ENCODE data around the gene OAF.
A peak's percentile ranks its signal among the peaks of the same experiment; 100 is the strongest.

OAF gene

DNA sequence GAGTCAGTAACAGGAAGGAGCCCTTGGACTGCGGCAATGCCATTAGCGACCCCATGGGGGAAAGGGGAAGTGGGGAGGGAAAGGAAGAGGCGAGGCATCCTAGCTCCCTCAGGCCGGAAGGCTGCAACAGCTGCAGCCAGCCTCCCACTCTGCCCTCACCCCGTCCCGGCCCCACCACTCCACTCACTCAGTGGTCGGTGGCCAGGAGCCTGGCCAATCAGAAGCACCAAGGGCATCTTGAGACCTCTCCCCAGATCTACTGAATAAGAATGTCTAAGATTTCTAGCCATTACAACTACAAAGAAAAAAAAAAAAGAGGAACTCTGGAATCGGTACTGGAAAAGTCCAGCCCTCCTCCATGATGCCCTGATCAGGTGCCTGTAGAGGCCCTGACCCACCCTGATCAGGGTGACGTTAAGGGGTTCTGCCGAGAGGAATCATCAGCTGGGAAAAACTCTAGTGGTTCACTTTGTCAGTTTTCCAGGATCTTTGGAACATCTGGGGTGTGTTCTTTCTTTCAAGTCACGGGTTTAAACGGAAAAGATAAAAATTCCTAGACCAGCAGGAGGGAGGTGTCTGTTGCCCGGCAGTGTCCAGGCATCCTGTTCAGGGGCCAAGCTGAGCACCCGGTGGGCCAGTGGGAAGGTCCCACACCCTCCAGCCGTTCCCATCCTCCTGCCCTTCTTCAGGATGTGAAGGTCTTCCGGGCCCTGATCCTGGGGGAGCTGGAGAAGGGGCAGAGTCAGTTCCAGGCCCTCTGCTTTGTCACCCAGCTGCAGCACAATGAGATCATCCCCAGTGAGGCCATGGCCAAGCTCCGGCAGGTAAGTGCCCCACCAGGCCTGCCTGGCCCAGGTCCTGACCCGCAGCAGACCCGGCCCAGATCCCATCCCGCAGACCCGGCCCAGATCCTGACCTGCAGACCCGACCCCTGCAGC is 14.4 kb downstream of the OAF start:
- DNase-seq = no peak

GRCh38 chr11:120226242-120226641 is 15.4 kb downstream of the OAF start:
- DNase-seq = no peak

GRCh38 chr11:120226714-120227113 is 15.9 kb downstream of the OAF start:
- DNase-seq = no peak

- no peak for DNase-seq
These were observed 16.5 kb downstream of the OAF start for GRCh38 chr11:120227228-120227852.

GRCh38 chr11:120228794-120229384 is 18.1 kb downstream of the OAF start:
- DNase-seq = no peak

DNA sequence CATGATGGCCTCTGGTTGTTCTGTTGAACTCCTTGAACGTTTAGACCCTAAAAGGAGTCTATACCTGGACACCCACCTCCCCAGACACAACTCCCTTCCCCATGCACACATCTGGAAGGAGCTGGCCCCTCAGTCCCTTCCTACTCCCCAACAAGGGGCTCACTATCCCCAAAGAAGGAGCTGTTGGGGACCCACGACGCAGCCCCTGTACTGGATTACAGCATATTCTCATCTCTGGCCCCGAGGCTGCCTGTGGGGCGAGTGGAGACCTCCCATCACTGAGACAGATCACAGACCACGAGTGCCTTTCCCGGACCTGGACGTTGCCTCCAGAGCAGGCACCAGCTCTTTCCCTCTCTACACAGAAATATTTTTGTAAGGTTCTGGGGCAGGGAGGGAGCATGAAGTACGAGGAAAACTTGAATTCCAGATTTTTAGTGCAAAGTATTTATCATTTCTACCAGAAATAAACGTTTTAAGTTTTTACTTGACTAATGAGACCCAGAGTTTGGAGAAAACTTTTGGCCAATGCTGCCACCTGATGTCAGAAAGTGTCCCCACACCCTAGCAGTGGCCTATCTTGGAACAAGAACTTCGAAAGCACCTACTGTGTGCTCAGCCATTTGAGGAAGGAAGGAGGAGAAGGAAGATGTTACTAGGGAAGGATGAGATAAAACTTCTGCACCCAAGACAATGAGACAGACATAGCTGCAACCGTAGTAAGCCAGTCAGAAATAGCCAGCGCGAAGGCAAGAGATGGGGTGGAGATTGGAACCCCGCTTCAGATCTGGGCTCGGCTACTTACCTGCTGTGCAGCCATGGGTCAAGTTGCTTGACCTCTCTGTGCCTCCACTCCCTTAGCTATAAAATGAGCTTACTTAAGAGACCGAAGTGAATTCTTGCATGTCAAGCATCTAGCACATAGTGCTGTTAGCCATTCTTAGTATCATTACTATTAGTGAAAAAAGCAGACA is 18.9 kb downstream of the OAF start:
- no peak for DNase-seq

- no peak for DNase-seq
These were observed 19.7 kb downstream of the OAF start for GRCh38 chr11:120230433-120231071.

DNA sequence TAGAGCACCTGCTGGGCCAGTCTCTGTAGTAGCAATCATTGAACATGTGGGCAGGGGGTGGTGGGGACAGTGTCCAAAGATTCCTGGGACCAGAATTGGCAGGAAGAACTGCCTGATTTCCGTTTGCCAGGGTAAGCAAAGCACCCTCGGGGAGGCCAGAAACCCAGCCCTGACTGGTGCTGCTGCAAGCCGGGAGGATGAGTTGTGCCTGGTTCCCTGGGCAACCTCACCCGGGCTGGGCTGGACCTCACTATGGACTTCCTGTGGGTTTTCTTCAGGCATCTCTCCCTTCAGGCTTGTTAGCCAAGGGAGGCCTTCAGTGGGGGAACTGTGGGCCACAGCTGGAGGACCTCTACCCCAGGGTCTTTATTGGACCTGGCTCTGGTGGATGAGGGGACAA is 21.1 kb downstream of the OAF start:
- no peak for DNase-seq

DNA sequence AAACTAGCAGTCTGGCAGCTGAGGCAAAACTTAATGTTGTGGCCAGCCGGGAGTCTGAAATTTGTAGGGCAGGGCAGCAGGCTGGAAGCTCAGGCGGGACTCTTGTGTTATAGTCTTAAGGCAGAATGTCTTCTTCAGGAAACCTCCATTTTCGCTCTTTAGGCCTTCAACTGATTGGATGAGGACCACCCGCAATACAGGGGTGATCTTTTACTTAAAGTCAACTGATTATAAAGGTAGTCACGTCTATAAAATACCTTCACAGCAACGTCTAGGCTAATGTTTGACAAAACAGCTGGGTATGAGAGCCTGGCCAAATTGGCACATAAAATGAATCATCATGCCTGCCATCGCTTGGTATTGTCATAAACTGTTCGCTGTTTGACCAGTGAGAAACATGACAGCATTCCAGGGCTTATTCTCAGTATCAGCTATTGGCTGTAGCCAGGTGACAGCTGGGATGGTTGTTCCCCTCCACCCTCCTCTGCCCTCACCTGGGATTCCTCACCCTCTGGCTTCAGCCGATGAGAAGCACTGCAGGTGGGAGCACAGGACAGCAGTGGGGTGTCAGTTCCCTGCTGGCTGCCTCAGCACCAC is 22.5 kb downstream of the OAF start:
- DNase-seq = no peak

DNA sequence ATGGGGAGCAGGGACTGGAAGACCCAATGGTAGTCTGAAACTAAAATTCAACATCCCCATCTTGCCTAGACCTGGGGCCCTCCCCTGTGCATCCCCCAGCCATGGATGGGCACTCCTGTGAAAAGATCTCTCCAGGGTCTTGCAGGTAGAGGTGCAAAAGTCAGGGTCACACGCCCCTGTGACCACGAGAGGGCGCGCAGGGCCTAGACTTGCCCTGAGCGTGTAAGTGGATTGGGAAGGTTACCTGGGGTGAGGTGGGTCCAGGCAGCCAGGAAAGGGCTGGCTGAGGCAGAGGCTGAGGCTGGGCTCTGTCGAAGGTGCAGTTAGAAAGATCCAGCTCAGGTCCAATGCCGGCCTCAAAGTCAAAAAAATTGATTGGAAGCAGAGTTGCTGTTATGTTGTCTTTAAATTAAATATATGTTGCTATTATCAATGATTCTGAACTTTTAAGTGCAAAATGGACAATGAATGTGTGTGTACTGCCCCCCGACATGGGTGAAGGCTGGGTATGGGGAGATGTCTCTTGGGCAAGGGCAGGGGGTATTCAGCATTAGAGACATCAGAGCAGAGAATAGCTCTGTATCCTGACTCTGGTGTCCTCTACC is 24.3 kb downstream of the OAF start:
- DNase-seq = peak; percentile 18

GRCh38 chr11:120236169-120237107 is 25.6 kb downstream of the OAF start:
- DNase-seq = no peak

- DNase-seq = no peak
These were observed 28.3 kb downstream of the OAF start for GRCh38 chr11:120238968-120239620.

GRCh38 chr11:120239713-120240640 is 29.1 kb downstream of the OAF start, which contains the start of gene POU2F3:
POU2F3 (plus strand) TSS chr11:120240140; CDS start chr11:120240344, 204 bp downstream.
- no peak for DNase-seq

DNA sequence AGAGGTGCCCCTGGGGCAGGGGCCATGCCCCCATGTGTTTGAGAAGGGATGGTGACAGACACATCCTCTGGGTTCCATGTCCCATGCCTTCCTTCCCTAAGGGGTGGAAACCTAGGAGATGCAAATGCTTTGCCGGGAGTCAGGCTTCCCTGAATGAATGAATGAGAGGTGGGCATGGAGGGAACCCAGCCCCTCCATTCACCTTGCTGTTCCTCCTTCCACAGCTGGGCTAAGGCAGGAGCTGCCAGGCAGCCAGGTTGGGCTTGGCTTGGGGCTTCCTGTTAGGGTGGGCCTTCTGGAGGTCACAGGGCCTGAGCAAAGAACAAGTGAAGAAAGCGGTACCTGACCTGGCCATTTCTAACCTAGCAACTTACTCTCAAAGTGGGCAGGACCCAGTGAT is 30.0 kb downstream of the OAF start:
- no peak for DNase-seq

- no peak for DNase-seq
These were observed 30.4 kb downstream of the OAF start for GRCh38 chr11:120241277-120241676.

- no peak for DNase-seq
These were observed 32.4 kb downstream of the OAF start for GRCh38 chr11:120243221-120243620.

DNA sequence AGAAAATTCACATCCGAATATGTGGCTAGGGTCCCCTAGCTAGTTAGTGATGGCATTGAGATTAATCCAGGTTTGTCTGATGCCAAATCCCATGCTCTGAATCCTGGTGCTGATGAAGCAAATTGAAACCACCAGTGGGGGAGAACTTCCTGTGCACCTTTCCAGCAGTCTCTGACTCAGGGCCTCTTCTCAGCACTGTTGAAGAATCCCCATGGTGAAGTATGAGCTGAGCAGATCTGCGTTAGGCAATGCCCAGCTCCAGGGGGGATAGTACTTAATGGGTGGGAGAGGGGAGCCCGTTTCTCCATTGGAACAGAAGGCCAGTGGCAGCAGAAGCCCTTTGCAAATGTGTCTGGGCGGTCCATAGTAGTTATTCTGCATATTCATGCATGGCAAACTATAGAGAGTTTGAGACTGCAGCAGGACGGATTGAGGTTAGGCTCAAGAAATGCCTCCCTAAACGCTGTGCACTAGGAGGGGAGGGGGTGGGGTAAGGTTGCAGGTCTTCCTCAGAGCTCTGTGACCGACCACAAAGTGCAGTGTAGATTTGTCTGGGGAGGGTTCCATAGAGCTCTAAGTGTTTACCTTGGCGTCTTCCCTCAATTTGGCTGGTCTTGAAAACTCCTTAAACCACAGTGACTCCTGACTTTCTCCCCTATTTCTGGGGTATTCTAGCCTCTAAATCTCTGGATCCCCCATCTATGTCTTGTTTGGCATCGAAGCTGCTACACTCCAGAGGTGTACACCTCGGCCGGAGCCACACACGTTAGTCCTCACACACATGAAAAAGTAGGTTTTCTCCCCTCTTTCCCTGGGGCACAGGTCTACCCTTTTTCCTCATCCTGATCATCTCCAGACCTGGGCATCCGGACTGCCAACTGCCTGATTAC is 33.9 kb downstream of the OAF start:
- DNase-seq = no peak

Measured in NCI-H510A treated with DMSO at 0.1 percent for 48 hours (cell line).